SH-SY5Y (cell line): ENCODE results near the gene ADGRL2.

Experiments
- GATA2 ChIP-seq: IDR thresholded peaks from 2 replicates; pipeline ENCODE4 v1.6.1; 2011; ENCODE audit warnings: mild to moderate bottlenecking, low read depth, low read length
- GATA3 ChIP-seq: IDR thresholded peaks from 2 replicates; pipeline ENCODE4 v1.6.1; 2011; ENCODE audit warnings: low read depth, mild to moderate bottlenecking, low read length, moderate library complexity

- TF ChIP-seq GATA2 (no peak), GATA3 (no peak)
Measured at GRCh38 chr1:82019508-82019907, 218.8 kb downstream of the ADGRL2 start.
